A549 (cell line): ENCODE data around the gene KLHDC8B.

Experiments used
- CHD4 ChIP-seq: fragments of 200-600 bp; sonication (generic); IDR thresholded peaks from 2 replicates; pipeline ENCODE4 v1.6.1; 2016; ENCODE audit warnings: antibody characterized with exemption, mild to moderate bottlenecking, borderline replicate concordance
- RAD21 ChIP-seq, 2 experiments: fragments of >200 bp in 1 of 2; sonication (Bioruptor Twin) in 1 of 2; formaldehyde crosslinking in 1 of 2; IDR thresholded peaks in 1 of 2; conservative IDR thresholded peaks in 1 of 2; 2 replicates in 1 of 2; 3 replicates in 1 of 2; pipeline ENCODE4 v1.6.1; 2012 to 2018; ENCODE audit warnings: inconsistent platforms in 1 of 2
- ZFP36 ChIP-seq: fragments of 450-650 bp; IDR thresholded peaks from 2 replicates; pipeline ENCODE4 v1.6.1; 2014; ENCODE audit warnings: borderline replicate concordance; ENCODE audit not compliant: partially characterized antibody
- TF ChIP-seq, protein P1 (sequence below): fragments of >200 bp; sonication (Bioruptor Twin); formaldehyde crosslinking; IDR thresholded peaks from 3 replicates; pipeline ENCODE4 v1.5.1; 2016
- TF ChIP-seq, protein P2 (sequence below): IDR thresholded peaks from 2 replicates; pipeline ENCODE4 v1.6.1; 2012; ENCODE audit warnings: low read depth, borderline replicate concordance
- TF ChIP-seq, protein P3 (sequence below): fragments of 200-600 bp; sonication (generic); IDR thresholded peaks from 2 replicates; pipeline ENCODE4 v1.6.1; 2016; ENCODE audit warnings: antibody characterized with exemption, mild to moderate bottlenecking, moderate library complexity

DNA sequence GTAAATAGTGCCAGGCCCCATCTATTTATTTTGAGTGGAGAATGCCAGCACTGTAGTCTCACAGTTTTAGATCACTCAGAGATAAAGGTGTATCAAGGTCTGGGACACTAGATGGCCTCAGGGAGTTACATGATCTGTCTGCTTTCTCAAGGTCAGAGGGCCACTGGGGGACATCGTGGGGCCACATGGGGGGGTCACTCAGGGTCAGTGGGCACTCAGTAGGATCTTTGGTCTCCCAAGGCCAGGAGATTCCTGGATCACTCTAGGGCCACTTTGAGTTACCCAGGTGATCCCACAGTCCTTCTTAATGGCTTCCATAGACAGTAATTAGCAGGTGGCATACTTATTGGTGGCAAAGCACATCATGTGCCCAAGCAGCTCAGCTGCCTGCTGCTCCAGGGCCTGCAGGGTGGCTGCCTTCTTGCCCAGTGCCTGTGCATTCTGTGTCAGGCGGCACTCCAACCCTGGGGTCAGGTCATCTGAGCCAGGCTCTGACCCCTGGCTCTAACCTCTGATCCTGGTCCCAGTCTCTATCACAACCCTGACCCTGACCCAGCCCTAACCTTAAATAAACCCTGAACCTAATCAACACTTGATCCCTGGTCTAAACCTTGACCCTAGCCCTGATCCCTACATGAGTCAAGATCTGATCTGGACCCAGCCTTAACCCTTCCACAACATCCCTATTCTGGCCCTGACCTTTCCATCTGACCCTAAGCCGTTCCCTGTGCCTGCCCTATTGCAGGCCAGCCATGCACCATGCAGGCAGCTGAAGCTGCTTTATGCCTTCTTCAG, 36.7 kb upstream of the KLHDC8B start:
- TF ChIP-seq, protein P1, sequence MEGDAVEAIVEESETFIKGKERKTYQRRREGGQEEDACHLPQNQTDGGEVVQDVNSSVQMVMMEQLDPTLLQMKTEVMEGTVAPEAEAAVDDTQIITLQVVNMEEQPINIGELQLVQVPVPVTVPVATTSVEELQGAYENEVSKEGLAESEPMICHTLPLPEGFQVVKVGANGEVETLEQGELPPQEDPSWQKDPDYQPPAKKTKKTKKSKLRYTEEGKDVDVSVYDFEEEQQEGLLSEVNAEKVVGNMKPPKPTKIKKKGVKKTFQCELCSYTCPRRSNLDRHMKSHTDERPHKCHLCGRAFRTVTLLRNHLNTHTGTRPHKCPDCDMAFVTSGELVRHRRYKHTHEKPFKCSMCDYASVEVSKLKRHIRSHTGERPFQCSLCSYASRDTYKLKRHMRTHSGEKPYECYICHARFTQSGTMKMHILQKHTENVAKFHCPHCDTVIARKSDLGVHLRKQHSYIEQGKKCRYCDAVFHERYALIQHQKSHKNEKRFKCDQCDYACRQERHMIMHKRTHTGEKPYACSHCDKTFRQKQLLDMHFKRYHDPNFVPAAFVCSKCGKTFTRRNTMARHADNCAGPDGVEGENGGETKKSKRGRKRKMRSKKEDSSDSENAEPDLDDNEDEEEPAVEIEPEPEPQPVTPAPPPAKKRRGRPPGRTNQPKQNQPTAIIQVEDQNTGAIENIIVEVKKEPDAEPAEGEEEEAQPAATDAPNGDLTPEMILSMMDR, result no peak
- TF ChIP-seq RAD21 (conservative IDR thresholded peaks at IDR 0.05 in 1 of 2, IDR thresholded peaks at IDR 0.05 in 1 of 2) (peak; percentile 13 to 19; a peak in 2 of 5 replicates), ZFP36 (no peak), CHD4 (no peak)
- TF ChIP-seq, protein P2, sequence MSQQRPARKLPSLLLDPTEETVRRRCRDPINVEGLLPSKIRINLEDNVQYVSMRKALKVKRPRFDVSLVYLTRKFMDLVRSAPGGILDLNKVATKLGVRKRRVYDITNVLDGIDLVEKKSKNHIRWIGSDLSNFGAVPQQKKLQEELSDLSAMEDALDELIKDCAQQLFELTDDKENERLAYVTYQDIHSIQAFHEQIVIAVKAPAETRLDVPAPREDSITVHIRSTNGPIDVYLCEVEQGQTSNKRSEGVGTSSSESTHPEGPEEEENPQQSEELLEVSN, result no peak
- TF ChIP-seq, protein P3, sequence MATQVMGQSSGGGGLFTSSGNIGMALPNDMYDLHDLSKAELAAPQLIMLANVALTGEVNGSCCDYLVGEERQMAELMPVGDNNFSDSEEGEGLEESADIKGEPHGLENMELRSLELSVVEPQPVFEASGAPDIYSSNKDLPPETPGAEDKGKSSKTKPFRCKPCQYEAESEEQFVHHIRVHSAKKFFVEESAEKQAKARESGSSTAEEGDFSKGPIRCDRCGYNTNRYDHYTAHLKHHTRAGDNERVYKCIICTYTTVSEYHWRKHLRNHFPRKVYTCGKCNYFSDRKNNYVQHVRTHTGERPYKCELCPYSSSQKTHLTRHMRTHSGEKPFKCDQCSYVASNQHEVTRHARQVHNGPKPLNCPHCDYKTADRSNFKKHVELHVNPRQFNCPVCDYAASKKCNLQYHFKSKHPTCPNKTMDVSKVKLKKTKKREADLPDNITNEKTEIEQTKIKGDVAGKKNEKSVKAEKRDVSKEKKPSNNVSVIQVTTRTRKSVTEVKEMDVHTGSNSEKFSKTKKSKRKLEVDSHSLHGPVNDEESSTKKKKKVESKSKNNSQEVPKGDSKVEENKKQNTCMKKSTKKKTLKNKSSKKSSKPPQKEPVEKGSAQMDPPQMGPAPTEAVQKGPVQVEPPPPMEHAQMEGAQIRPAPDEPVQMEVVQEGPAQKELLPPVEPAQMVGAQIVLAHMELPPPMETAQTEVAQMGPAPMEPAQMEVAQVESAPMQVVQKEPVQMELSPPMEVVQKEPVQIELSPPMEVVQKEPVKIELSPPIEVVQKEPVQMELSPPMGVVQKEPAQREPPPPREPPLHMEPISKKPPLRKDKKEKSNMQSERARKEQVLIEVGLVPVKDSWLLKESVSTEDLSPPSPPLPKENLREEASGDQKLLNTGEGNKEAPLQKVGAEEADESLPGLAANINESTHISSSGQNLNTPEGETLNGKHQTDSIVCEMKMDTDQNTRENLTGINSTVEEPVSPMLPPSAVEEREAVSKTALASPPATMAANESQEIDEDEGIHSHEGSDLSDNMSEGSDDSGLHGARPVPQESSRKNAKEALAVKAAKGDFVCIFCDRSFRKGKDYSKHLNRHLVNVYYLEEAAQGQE, result no peak
